GM20431 (cell line): ENCODE results near the gene ZNF224.
"Not testable (repeated sequence)": the region's sequence is repeated elsewhere in the genome, so short reads cannot be mapped to it uniquely, and the experiment has no call there.

Experiments
- in situ Hi-C: fragments of 300-500 bp; cut with MseI, MboI; formaldehyde crosslinking; loops from one replicate; pipeline ENCODE4 v1.15.0; 2020; ENCODE audit warnings: low sequenced_read_pairs; ENCODE audit not compliant: unreplicated experiment

ZNF224 gene

DNA sequence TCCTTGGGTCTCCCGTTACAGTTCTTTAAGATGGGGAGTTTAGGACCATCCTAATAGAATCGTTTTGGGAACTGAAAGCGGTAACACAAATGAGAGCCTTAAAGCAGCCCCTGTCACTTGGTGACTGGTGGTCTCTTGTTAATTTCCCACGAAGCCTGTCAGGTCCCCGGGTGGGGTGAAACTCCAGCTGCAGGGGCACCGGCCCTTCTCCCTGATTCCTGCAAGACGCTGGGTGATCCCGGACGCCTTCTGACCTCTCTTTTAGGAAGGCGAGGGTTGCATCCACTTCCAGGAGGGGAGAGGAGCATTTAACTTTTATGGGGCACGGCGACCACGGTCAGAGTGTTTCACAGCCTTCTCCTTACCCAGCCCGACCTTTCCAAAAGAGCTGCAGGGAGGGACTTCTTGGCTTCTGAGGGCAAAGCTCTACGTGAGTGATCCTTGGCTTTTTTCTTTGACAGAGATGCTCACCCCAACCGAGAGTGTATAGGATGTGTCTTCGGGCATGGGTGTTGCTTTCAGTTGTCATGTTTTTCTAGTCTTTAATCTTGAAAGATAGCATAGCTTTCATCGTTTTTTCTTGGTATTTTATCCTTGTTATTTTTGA, 19.7 kb downstream of the ZNF224 start:
- in situ Hi-C loops, result no loop called here

DNA sequence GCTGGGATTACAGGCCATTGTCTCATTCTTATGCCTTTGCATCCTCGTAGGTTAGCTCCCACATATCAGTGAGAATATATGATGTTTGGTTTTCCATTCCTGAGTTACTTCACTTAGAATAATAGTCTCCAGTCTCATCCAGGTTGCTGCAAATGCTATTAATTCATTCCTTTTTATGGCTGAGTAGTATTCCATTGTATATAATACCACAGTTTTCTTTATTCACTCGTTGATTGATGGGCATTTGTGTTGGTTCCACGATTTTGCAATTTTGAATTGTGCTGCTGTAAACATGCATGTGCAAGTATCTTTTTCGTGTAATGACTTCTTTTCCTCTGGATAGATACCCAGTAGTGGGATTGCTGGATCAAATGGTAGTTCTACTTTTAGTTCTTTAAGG, 27.0 kb downstream of the ZNF224 start:
- in situ Hi-C loops, result not testable (repeated sequence)

GRCh38 chr19:44131955-44132354, 37.8 kb downstream of the ZNF224 start:
- in situ Hi-C loops, result no loop called here

- in situ Hi-C loops, result no loop called here
Measured at GRCh38 chr19:44141191-44142058, 47.3 kb downstream of the ZNF224 start, which contains the start of gene ZNF234. TSS of gene ZNF234 (plus strand) at chr19:44141554. CDS start at chr19:44144633, 3,079 bp downstream.

DNA sequence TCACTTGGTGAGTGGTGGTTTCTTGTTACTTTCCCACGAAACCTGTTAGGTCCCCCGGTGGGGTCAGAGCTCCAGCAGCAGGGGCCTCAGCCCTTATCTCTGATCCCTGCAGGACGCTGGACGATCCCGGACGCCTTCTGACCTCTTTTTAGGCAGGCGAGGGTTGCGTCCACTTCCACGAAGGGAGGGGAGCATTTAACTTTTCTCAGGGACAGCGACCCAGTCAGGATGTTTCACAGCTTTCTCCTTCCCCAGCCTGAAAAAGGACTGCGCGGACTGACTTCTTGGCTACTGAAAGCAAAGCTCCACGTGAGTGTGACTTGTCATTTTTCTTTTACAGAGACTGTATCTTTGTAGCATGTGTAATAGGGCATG, 47.9 kb downstream of the ZNF224 start:
- in situ Hi-C loops, result no loop called here

DNA sequence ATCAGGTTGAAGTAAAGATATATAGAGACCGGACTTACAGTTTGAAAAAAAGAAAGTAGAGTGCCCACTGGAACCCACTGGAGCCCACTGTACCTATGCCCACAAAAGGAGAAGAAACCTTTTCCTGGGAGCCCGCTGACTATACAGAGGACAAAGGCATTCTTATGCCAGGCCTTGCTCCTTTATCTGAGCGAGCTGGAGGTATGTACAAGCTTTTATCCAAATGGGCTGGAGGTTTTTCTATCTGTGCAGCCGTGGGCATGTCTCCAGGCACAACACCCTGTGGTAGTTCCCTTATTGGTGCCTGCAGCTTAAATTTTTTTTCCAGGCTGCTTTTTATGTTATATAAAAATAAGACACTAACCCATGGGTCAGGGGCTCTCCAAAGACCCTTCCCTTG, 55.6 kb downstream of the ZNF224 start:
- in situ Hi-C loops, result no loop called here

DNA sequence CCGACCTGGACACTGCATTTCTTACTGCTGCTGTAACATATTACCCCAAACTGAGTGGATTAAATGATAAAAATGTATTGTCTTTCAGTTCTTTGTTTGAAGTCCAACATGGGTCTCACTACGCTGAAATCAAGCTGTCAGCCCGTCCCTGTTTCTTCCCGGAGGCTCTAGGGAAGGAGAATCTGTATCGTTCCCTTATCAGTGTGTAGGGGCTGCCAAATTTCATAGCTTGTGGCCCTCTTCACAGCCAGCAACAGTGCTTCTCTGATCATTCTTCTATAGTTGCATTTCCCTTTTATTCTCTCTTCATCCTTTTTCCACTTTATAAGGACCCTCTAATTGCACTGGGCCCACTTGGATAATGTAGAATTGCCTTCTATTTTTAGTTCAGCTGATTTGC, 57.3 kb downstream of the ZNF224 start:
- in situ Hi-C loops, result no loop called here

DNA sequence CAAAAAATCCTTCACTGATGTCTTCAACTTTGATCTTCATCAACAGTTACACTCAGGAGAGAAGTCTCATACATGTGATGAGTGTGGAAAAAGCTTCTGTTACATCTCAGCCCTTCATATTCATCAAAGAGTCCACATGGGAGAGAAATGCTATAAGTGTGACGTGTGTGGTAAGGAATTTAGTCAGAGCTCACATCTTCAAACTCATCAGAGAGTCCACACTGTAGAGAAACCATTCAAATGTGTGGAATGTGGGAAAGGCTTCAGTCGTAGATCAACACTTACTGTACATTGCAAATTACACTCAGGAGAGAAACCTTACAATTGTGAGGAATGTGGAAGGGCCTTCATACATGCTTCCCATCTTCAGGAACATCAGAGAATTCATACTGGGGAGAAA, 62.3 kb downstream of the ZNF224 start:
- in situ Hi-C loops, result no loop called here
